Neural progenitor cell (in vitro differentiated cells): Measurements from ENCODE around the gene RAD51AP2.

Experiments
- CTCF ChIP-seq: fragments of 200-600 bp; sonication (generic); IDR thresholded peaks from 2 replicates; pipeline ENCODE4 v1.5.1; 2017; ENCODE audit warnings: antibody characterized with exemption, mild to moderate bottlenecking
- EZH2 ChIP-seq: fragments of 200-600 bp; sonication (generic); IDR thresholded peaks from 2 replicates; pipeline ENCODE4 v1.6.1; 2017; ENCODE audit warnings: antibody characterized with exemption, mild to moderate bottlenecking, moderate library complexity
- EZH2phosphoT487 ChIP-seq: fragments of 200-600 bp; sonication (generic); IDR thresholded peaks from 2 replicates; pipeline ENCODE4 v1.6.1; 2017; ENCODE audit warnings: antibody characterized with exemption

GRCh38 chr2:17541531-17541950, 23.3 kb upstream of the RAD51AP2 start:
- TF ChIP-seq CTCF: no peak
- no peak for TF ChIP-seq EZH2
- TF ChIP-seq EZH2phosphoT487: no peak
